GM20431 (cell line): Measurements from ENCODE around the gene SLC25A22.

ENCODE experiments used
- in situ Hi-C: fragments of 300-500 bp; cut with MseI, MboI; formaldehyde crosslinking; loops from one replicate; pipeline ENCODE4 v1.15.0; 2020; ENCODE audit warnings: low sequenced_read_pairs; ENCODE audit not compliant: unreplicated experiment

The SLC25A22 gene

DNA sequence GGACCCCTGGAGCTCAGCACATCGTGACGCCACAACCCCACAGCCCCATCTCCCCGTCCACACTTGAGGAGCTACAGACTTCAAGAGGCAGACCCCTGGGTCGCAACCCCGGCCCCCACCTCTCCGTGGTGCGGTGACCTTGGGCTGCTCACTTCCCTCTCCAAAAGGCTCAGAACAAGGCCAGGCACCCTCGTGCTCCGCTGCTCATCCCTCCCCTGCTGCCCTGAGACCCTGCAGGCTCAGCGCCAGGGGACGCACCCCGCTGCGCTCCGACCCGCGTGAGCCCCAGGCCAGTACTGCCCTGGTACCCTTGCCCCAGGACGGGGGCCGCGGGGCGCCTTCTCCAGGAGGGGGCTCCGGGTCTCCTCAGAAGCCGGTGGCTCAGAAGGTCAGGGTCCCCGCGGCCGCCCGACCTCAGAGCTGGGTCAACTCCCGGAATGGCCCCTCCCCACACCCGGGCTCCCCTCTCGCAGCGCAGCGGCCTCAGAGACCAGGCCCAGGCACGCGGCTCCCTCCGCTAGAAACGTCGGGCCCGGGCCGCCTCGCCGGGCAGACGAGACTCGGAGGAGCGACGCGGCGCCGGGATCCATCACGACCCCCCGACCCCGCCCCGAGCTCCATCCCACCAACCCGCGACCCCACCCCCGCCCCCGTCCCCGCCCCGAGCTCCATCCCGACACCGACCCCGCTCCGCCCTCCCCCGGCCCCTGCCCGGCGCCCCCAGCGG is 21.4 kb downstream of the SLC25A22 start:
- in situ Hi-C loops, result no loop called here

- in situ Hi-C loops, result no loop called here
Measured at GRCh38 chr11:776263-776560, 21.9 kb downstream of the SLC25A22 start.

DNA sequence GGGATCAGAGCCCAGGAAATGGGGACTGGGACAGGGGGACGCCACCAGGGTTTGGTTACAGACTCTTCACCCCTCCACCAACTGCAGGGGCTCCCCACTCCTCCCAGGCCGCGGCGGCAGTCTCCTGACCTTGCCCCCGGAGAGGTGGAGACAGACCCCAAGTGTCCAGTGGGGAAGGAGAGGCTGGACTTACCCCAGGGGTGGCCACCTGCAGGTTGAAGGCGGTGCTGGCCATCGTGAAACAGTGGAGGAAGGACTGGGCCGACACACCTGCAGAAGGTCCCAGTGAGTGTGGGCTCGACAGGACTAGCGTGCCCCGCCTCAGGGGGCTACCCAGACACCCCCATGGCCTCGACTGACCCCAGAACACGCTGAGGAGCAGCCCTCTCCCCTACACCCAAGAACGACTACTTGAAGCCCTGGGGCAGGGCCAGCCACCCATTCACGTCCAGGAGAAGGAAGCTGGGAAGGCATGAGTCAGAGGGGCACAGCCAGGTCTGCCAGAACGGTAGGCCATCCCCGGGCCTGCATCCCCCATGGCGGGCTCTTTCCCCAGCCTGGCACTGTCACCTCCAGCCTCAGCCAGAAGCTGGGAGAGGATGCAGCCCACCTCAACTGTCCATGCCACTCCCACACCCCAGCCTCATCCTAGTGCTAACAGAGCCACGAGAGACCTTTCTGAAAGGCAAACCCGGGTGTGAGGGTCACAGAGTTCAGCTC is 23.0 kb downstream of the SLC25A22 start:
- in situ Hi-C loops, result no loop called here

GRCh38 chr11:773830-774229 is 24.3 kb downstream of the SLC25A22 start:
- in situ Hi-C loops, result no loop called here

- in situ Hi-C loops, result no loop called here
Measured at GRCh38 chr11:773425-773824, 24.7 kb downstream of the SLC25A22 start.

GRCh38 chr11:772429-773390 is 25.4 kb downstream of the SLC25A22 start:
- in situ Hi-C loops, result no loop called here

DNA sequence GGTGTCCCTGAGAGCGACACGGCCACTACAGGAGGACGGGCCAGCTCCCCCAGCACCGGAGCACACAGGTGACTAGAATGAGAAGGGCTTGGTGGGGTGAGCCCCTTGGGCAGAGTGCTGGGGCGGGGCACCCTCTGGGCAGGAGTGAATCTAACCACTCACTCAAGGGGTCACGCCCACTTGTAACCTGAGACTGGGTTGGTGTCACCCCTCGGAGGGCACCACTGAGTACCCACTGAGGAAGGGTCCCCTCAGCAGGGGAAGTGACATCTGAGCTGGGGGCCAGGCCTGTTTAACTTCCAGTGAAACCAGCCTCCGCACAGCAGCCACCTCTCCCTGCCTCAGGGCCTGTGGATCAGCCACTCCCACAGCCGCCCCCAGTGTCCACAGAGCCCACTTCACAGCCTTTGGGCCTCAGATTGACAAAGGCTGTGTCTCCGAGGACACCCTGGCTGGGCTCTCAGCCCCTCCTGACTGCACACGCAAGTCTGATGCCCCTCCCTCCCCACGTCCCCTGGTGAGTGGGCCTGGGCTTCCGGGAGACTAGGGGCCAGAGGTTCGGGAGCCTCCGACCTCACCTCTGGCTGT is 26.4 kb downstream of the SLC25A22 start:
- in situ Hi-C loops, result no loop called here

- in situ Hi-C loops, result no loop called here
Measured at GRCh38 chr11:770642-771616, 27.2 kb downstream of the SLC25A22 start.

- in situ Hi-C loops, result no loop called here
Measured at GRCh38 chr11:769887-770641, 28.0 kb downstream of the SLC25A22 start.

DNA sequence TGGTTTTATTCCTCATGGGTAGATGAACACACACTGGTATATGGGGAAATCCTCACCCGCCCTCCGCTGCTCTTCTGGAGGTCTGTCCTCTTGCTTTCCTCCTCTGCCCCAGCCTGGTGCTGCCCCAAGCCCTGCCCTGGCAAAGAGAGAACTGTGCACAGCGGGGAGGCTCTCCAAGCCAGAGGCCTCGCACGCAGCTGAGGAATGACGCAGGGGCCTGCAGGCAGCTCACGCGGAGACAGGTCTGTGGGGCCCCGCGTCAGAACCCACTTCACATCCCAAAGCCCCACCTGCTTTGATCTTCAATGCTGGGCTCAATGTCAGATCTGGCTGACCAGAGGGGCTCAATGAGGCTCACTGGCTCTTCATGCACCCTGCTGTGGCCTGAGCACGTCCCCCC is 30.8 kb downstream of the SLC25A22 start:
- in situ Hi-C loops, result no loop called here

DNA sequence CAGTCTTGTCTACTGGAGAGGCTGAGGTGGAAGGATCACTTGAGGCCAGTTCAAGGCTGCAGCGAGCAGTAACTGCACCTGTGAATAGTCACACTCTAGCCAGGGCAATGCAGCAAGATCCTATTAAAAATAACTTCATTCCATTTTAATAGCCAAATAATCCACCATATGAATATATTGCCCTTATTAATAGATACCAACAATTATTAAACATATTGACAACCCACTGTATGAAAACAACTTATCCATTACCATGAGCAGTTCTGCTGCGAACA is 31.2 kb downstream of the SLC25A22 start:
- in situ Hi-C loops, result no loop called here

DNA sequence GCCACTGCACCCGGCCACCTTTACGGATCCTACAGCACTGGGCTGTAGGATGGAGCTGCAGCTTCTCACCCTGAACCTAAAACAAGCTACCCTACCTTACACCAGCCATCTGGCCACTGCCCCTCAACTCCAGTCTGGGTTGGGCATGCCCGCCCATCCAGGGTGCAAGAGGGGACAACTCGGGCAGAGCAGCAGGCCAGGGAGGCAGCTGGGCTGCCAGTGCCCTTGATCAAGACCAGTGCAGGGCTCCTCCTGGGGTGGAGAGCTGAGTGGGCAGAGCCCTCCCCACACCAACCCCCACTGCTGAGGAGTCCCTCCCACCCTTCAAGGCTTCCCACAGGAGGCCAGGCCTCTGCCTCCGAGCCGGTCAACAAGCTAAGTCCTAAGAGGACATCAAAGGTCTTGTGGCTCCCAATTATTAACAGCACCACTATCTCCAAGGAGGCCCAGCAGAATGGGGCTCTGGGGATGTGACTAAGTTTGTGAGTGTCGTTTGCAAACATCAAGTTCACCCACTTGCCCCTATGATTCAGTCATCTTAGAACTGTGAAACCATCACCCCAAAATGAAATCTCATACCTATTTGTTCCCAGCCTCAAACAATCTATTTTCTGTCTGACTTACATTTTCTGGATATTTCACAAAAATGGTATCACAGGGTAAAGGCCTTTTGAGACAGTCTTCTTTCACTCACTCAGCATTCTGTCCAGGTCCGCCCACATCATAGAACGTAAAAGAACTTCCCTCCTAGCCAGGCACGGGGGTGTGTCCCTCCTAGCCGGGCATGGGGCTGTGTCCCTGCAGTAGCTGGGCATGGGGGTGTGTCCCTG is 31.8 kb downstream of the SLC25A22 start:
- in situ Hi-C loops, result no loop called here

- in situ Hi-C loops, result no loop called here
Measured at GRCh38 chr11:765802-766091, 32.3 kb downstream of the SLC25A22 start.

- in situ Hi-C loops, result no loop called here
Measured at GRCh38 chr11:765025-765801, 32.9 kb downstream of the SLC25A22 start.

DNA sequence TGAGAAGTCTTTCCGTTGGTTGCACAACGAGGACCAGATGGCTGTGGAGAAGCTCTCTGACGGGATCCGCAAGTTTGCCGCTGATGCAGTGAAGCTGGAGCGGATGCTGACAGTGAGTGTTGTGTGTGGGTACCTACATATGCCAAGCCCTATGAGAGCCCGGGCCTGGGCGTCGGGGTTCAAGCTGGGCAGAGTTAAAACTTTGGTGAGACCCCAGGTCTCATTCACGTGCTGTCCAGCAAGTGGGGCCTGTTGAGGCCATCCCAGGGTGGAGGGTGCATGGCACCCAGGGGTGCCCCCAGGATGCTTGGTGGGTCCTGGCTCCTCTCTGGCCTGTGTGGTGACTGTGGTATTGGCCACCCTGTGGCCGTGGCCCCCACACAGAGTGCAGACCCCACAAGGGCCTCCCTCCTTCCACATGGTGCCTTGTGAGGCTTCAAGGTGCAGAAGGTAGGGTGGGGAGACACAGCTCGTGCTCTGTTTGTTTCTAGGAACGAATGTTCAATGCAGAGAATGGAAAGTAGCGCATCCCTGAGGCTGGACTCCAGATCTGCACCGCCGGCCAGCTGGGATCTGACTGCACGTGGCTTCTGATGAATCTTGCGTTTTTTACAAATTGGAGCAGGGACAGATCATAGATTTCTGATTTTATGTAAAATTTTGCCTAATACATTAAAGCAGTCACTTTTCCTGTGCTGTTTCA is 33.6 kb downstream of the SLC25A22 start:
- in situ Hi-C loops, result no loop called here

DNA sequence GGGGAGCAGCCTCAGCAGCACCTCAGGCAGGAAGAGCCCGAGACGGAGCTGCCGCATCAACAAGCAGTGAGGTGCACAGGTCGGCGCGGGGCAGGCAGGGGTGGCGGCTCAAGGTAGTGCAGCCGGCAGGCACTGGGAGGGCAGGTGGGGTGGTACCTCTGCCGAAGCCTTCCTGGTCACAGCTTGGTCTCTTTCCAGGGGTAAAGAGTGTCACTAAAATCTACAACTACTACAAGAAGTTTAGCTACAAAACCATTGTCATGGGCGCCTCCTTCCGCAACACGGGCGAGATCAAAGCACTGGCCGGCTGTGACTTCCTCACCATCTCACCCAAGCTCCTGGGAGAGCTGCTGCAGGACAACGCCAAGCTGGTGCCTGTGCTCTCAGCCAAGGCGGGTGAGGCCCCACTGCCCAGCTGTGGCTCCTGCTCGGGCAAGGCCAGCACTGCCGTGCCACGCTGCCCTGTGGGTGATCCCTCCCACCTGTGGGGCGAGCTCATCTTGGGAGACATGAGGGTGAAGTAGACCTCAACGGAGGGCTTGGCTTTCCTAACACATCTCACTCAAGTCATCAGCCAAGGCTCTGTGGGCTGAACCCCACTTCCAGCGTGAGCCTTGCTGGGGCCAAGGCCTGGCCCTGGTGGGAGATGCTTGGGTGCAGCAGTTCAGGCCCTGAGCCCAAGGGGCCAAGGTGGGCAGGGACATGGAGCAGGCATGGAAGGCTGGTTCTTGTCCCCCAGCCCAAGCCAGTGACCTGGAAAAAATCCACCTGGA is 34.3 kb downstream of the SLC25A22 start:
- in situ Hi-C loops, result no loop called here
